Measurements from ENCODE around the gene DUSP10. TPM values are rescaled to one million over a fixed set of nuclear protein-coding genes. Genes with fewer than 3 reads are reported as not detected.

The DUSP10 gene
- total and polyA plus RNA-seq, 2 of the 13 experiments (the other 11 are each of a cell fraction or from before 2014, with no cell fraction given), result 2.1 to 4.4 TPM

DNA sequence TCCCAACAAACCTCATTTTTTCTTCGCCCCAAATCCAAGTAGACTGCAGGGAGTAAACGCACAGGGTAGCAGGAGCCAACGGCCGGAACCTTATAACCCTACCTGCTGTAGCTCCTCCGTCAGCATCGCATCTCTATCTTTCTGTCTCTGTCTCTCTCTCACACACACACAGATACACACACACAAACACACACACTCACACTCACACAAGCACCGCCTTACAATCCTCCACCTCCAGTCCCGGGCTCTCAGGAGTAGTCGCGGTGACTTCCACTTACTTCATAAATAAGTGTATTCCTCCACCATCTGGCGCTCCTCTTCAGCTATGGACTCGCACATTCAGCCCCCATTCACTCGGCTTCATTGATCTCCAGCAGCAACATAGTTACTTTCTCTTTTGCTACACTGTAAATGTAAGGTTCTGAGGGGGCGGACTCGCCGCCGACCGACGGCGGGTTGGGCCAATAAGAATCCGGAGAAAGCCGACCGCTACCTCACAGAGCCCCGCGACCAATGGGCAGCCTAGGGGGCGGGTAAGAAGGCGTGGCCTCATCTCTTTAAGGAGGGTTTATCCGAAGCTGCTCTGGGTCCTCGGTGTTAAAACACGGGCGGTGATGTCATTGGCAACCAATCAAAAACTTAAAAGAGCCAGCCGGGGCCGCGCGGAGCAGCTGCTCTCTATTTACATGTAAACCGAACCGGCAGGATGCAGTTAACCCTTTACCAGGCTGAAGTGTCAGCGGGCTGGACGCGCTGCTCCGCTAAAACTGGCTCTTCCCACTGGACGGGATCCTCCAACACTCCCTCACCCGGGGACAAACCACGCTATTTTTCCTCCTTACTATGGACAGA is at the start of gene DUSP10 (continued):
- TF ChIP-seq, protein P1, sequence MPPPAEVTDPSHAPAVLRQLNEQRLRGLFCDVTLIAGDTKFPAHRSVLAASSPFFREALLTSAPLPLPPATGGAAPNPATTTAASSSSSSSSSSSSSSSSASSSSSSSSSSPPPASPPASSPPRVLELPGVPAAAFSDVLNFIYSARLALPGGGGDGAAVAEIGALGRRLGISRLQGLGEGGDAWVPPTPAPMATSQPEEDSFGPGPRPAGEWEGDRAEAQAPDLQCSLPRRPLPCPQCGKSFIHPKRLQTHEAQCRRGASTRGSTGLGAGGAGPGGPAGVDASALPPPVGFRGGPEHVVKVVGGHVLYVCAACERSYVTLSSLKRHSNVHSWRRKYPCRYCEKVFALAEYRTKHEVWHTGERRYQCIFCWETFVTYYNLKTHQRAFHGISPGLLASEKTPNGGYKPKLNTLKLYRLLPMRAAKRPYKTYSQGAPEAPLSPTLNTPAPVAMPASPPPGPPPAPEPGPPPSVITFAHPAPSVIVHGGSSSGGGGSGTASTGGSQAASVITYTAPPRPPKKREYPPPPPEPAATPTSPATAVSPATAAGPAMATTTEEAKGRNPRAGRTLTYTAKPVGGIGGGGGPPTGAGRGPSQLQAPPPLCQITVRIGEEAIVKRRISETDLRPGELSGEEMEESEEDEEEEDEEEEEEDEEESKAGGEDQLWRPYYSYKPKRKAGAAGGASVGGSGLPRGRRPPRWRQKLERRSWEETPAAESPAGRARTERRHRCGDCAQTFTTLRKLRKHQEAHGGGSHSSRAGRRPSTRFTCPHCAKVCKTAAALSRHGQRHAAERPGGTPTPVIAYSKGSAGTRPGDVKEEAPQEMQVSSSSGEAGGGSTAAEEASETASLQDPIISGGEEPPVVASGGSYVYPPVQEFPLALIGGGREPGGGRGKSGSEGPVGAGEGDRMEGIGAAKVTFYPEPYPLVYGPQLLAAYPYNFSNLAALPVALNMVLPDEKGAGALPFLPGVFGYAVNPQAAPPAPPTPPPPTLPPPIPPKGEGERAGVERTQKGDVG (CRISPR knock-in tag; IDR thresholded peaks at IDR 0.05; ENCODE audit: borderline replicate concordance), result no peak
- TF ChIP-seq NFYB (CRISPR knock-in tag; IDR thresholded peaks at IDR 0.05) (peak; percentile 95), ZNF775 (CRISPR knock-in tag; IDR thresholded peaks at IDR 0.05; ENCODE audit: borderline replicate concordance) (no peak), ZNF136 (CRISPR knock-in tag; IDR thresholded peaks at IDR 0.05; ENCODE audit: low read depth) (no peak), SIN3A (IDR thresholded peaks at IDR 0.05; ENCODE audit: borderline replicate concordance, low read depth, low read length) (peak; percentile 77), TRIM24 (CRISPR knock-in tag; IDR thresholded peaks at IDR 0.05) (no peak), ZNF382 (CRISPR knock-in tag; IDR thresholded peaks at IDR 0.05; ENCODE audit: borderline replicate concordance) (no peak), IKZF4 (CRISPR knock-in tag; IDR thresholded peaks at IDR 0.05; ENCODE audit: borderline replicate concordance, low read depth, not compliant biosample characterization) (no peak), GTF3A (CRISPR knock-in tag; conservative IDR thresholded peaks at IDR 0.05) (no peak), ZNF780A (CRISPR knock-in tag; IDR thresholded peaks at IDR 0.05) (no peak), ZNF264 (CRISPR knock-in tag; IDR thresholded peaks at IDR 0.05) (no peak), DR1 (CRISPR knock-in tag; IDR thresholded peaks at IDR 0.05) (no peak; the same call in 1 of the 2 replicates), SCMH1 (CRISPR knock-in tag; IDR thresholded peaks at IDR 0.05; ENCODE audit: borderline replicate concordance) (no peak), TARDBP (CRISPR knock-in tag; IDR thresholded peaks at IDR 0.05) (no peak), ZSCAN12 (CRISPR knock-in tag; IDR thresholded peaks at IDR 0.05) (no peak), KMT2A (CRISPR knock-in tag; IDR thresholded peaks at IDR 0.05) (peak; percentile 77; the same call in 1 of the 2 replicates), HOXA7 (CRISPR knock-in tag; IDR thresholded peaks at IDR 0.05) (no peak), ZNF672 (CRISPR knock-in tag; IDR thresholded peaks at IDR 0.05) (no peak), CENPT (CRISPR knock-in tag; IDR thresholded peaks at IDR 0.05; ENCODE audit: low read depth) (no peak), ZNF180 (CRISPR knock-in tag; IDR thresholded peaks at IDR 0.05; ENCODE audit: borderline replicate concordance, low read depth) (no peak), ZNF577 (CRISPR knock-in tag; IDR thresholded peaks at IDR 0.05; ENCODE audit: borderline replicate concordance, low read depth) (no peak), PRMT3 (CRISPR knock-in tag; IDR thresholded peaks at IDR 0.05; ENCODE audit: borderline replicate concordance, low read depth) (0 out of 2 replicates have a peak, but pooled peaks have one; percentile 16)
- TF ChIP-seq, protein P2, sequence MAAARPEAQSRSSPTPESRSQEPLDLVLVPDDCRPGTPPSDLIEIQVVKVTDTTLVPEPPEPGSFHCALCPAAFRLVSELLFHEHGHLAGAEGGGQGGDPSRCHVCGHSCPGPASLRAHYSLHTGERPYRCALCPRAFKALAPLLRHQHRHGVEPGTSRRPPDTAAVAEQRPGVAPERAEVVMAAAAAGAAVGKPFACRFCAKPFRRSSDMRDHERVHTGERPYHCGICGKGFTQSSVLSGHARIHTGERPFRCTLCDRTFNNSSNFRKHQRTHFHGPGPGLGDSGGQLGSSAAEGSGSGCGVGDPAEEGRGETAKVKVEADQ (CRISPR knock-in tag; IDR thresholded peaks at IDR 0.05; ENCODE audit: borderline replicate concordance), result no peak
- TF ChIP-seq, protein P3, sequence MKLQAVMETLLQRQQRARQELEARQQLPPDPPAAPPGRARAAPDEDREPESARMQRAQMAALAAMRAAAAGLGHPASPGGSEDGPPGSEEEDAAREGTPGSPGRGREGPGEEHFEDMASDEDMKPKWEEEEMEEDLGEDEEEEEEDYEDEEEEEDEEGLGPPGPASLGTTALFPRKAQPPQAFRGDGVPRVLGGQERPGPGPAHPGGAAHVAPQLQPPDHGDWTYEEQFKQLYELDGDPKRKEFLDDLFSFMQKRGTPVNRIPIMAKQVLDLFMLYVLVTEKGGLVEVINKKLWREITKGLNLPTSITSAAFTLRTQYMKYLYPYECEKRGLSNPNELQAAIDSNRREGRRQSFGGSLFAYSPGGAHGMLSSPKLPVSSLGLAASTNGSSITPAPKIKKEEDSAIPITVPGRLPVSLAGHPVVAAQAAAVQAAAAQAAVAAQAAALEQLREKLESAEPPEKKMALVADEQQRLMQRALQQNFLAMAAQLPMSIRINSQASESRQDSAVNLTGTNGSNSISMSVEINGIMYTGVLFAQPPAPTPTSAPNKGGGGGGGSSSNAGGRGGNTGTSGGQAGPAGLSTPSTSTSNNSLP (IDR thresholded peaks at IDR 0.05; ENCODE audit: low read depth, low read length), result no peak; the same call in 1 of the 2 replicates
